Suprapubic skin (tissue), 4 donors: ENCODE measurements around the gene HJURP.

Experiments used
- EP300 ChIP-seq: sonication (generic); formaldehyde crosslinking; IDR thresholded peaks from one replicate; pipeline ENCODE4 v1.6.1; 2017; ENCODE audit warnings: antibody characterized with exemption
- POLR2A ChIP-seq, 2 donors: fragments of 450-650 bp; IDR thresholded peaks; one replicate each; pipeline ENCODE4 v1.6.1; 2017; ENCODE audit warnings: antibody characterized with exemption in 2 of 2, mild to moderate bottlenecking in 2 of 2, moderate library complexity in 2 of 2
- POLR2AphosphoS5 ChIP-seq, 3 donors: sonication (generic); formaldehyde crosslinking; IDR thresholded peaks; one replicate each; pipeline ENCODE4 v1.6.1; 2017; ENCODE audit warnings: antibody characterized with exemption in 3 of 3
- TF ChIP-seq, protein P1 (sequence below), 2 donors: fragments of 200-600 bp in 1 of 2; fragments of 450-650 bp in 1 of 2; sonication (generic) in 1 of 2; IDR thresholded peaks; one replicate each; pipeline ENCODE4 v1.5.1; 2016 to 2019; ENCODE audit warnings: antibody characterized with exemption in 2 of 2, mild to moderate bottlenecking in 1 of 2, moderate library complexity in 1 of 2

DNA sequence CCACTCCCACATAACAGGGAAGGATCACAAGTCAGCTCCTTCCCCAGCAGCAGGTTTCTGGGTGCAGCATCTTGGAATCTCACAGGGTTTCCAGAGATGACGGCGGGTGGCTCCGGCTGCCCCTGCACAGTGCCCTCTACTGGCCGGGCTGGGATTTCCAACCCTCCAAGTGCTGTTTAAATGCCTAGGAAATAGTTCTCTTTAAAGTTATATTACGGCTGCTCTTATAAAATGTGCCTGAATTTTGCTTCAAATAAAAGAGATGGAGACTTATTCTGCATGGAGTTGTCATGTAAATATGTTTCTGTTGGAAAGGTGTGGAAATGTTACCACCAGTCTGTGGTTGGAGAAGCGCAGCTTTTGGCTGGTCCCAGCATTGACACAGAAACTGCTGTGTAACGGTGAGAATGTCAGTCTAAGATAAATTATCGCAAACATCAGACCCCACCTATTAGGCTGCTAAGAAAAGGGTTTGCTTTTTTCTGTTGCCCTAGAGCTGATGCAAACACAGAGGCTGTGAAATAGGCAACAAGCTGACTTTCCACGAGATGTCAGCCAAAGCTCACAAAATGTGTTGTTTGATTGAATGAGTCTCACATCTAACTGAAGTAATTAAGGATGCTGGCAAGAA, 3.3 kb upstream of the HJURP start:
- TF ChIP-seq POLR2A (IDR thresholded peaks at IDR 0.05) (no peak), POLR2AphosphoS5 (IDR thresholded peaks at IDR 0.05) (no peak), EP300 (no peak)
- TF ChIP-seq, protein P1, sequence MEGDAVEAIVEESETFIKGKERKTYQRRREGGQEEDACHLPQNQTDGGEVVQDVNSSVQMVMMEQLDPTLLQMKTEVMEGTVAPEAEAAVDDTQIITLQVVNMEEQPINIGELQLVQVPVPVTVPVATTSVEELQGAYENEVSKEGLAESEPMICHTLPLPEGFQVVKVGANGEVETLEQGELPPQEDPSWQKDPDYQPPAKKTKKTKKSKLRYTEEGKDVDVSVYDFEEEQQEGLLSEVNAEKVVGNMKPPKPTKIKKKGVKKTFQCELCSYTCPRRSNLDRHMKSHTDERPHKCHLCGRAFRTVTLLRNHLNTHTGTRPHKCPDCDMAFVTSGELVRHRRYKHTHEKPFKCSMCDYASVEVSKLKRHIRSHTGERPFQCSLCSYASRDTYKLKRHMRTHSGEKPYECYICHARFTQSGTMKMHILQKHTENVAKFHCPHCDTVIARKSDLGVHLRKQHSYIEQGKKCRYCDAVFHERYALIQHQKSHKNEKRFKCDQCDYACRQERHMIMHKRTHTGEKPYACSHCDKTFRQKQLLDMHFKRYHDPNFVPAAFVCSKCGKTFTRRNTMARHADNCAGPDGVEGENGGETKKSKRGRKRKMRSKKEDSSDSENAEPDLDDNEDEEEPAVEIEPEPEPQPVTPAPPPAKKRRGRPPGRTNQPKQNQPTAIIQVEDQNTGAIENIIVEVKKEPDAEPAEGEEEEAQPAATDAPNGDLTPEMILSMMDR (IDR thresholded peaks at IDR 0.05), result peak; percentile 22 to 61
